Embryonic facial prominence (tissue), 1 donor: ENCODE results near the gene IQGAP3.
"Not testable (repeated sequence)": the region's sequence is repeated elsewhere in the genome, so short reads cannot be mapped to it uniquely, and the experiment has no call there.

Source experiments
- DNase-seq: peaks from one replicate; pipeline ENCODE4 v3.0.0-alpha.2; 2016; ENCODE audit errors: extremely low spot score

IQGAP3 gene, protein sequence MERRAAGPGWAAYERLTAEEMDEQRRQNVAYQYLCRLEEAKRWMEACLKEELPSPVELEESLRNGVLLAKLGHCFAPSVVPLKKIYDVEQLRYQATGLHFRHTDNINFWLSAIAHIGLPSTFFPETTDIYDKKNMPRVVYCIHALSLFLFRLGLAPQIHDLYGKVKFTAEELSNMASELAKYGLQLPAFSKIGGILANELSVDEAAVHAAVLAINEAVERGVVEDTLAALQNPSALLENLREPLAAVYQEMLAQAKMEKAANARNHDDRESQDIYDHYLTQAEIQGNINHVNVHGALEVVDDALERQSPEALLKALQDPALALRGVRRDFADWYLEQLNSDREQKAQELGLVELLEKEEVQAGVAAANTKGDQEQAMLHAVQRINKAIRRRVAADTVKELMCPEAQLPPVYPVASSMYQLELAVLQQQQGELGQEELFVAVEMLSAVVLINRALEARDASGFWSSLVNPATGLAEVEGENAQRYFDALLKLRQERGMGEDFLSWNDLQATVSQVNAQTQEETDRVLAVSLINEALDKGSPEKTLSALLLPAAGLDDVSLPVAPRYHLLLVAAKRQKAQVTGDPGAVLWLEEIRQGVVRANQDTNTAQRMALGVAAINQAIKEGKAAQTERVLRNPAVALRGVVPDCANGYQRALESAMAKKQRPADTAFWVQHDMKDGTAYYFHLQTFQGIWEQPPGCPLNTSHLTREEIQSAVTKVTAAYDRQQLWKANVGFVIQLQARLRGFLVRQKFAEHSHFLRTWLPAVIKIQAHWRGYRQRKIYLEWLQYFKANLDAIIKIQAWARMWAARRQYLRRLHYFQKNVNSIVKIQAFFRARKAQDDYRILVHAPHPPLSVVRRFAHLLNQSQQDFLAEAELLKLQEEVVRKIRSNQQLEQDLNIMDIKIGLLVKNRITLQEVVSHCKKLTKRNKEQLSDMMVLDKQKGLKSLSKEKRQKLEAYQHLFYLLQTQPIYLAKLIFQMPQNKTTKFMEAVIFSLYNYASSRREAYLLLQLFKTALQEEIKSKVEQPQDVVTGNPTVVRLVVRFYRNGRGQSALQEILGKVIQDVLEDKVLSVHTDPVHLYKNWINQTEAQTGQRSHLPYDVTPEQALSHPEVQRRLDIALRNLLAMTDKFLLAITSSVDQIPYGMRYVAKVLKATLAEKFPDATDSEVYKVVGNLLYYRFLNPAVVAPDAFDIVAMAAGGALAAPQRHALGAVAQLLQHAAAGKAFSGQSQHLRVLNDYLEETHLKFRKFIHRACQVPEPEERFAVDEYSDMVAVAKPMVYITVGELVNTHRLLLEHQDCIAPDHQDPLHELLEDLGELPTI (N-terminal part only)

DNA sequence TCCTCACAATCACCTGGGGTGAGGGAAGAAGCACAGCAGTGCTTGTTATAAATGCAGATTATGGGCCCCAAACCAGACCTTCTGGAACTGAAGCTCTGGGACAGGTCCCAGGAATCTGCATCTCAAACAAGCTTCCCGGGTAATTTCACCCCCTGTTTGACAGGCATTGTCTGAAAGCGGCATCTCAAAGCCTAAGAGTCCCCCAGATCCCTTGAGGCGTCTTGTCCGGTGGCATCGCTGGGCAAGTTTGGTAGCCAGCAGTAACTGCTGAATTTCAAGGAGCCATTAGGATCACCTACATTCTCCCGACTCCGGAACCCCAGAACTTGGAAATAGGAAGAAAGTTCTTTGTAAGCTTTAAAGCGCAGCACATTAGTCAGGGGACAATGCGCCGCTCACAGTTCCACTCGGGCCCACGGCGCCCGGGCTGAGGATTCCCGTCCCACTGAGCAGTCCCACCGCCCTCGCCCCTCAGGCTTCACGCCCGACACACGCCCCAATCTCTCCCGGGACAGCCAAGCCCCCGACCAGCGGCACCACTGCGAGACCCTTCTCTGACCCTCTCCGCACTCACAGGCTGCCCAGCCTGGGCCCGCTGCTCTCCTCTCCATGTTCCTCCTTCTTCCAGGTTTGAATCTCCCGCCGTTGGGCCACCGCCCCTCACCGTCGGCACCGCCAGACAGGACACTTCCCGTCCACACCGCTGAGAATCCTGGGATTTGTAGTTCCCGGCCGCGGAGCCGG is at the start of gene IQGAP3:
TSS of gene IQGAP3 (minus strand) at position 647 of the 744 bp plus-strand sequence. CDS start at position 611, 36 bp downstream.
- peak; percentile 78 for DNase-seq

DNA sequence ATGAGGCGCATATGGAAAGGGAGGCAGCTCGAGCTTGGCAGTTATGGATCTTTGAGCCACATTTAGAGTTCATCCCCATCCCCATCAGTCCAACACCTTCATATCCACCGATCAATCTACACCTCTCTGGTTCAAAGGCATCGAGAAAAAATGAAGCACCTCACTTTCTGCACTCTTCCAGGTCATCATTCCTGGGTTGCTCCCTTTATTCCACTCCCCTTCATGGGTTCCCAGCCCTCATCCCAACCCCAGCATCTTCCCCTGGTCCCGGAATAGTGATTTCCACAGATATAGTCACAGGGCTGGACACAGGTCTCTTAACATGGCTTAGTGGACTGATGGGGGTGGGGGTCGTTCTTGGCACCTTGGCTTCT is 47.2 kb upstream of the IQGAP3 start:
- DNase-seq: no peak

DNA sequence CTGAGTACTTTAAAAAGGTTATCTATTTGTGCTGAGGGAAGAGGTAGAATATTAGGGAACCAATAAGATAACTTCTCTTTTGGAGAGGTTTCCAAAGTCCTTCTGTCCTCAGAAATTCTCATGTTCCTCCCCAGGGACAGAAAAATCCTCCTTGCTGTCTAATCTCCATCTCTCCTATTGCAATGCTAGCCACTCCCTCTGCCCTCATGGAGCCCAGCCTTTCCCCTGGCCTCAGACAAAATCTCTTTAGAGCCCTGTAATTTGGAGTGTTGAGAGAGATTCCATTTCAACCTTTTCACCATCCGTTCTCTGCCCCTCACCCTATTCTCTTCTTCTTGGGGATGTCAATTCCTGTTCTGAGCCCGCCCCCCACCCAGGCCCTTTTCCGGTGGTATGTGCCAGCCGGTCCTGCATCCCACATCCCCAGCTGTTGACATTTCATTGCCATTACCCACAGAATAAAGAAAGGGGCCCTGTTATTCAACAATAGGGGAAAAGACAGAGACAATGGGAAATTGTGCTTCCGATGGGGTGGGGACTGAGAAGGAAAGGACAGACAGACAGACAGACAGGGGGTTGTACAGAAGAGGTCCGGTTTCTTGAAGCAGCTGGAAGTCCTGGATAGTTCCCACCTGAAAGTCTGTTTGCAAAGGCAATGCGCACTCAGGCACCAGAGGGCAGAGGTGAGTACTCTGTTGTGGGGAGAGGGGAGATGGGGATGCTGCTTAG is 46.7 kb upstream of the IQGAP3 start, which contains the start of gene HAPLN2:
TSS of gene HAPLN2 (plus strand) at position 563 of the 729 bp plus-strand sequence. CDS start 4,076 bp downstream, outside the sequence.
- DNase-seq: no peak

DNA sequence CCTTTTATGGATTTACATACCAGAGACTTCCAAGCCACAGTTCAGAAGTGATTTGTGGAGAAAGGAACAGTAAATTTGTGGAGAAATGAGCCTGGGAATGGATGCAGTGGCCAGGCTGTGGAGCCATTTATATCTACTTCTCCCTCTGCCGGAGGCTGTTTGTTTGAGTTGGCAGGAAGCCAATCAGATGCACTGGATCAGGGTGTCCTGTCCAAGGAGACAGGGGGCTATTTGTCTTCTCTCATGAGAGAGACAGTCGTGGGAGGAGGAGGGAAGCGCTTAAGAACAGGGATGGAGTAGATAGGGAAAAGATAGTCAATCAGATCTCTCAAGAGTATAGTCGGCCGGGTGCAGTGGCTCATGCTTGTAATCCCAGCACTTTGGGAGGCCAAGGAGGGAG is 44.1 kb upstream of the IQGAP3 start:
- DNase-seq: no peak

DNA sequence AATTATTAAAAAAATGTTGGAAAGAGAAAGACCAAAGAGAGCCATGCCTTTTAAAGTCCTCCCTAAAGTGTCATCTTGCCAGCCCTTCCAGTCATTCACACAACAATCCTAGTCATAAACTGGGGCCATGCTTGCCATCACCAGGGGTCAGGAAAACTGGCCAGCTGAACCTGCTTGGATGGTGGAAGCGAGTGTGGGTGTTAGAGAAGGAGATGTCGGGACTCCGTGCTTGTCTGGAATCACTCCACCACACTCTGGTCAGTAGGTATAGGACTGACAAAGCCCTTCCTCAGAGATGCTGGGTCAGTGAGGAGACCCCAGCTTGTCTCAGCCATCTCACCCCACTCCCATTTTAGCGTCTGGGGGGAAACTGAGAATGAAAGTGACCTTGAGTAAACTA is 43.6 kb upstream of the IQGAP3 start:
- DNase-seq: no peak

DNA sequence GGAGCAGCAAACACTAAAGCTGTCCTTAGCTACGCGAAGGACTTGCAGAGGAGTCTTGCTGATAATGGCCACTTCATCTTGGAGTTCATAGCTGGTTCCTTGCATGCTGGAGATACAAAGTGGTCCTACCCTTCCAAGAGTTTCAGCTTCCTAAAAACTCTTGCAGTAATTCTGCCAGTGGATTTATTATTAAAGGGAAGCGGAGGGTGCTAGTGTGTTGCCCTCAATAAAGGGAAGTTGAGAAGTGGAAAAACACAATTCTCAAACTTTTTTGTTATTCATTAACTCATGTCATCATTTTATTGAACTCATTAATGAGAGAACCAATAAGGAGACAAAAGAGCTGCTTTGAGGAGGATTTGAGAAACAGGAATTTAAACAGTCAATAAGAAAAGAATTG is 40.3 kb upstream of the IQGAP3 start:
- DNase-seq: no peak

DNA sequence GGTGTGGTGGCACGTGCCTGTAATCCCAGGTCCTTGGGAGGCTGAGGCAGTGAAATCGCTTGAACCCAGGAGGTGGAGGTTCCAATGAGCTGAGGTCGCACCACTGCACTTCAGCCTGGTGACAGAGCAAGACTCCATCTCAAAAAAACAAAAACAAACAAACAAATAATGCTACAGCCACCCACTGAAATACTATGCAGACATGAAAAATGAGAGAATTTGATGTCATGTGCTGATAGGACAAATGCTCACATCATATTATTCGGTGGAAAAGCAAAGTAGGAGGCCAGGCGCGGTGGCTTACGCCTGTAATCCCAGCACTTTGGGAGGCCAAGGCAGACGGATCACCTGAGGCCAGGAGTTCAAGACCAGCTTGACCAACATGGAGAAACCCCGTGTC is 37.7 kb upstream of the IQGAP3 start:
- DNase-seq: not testable (repeated sequence)

DNA sequence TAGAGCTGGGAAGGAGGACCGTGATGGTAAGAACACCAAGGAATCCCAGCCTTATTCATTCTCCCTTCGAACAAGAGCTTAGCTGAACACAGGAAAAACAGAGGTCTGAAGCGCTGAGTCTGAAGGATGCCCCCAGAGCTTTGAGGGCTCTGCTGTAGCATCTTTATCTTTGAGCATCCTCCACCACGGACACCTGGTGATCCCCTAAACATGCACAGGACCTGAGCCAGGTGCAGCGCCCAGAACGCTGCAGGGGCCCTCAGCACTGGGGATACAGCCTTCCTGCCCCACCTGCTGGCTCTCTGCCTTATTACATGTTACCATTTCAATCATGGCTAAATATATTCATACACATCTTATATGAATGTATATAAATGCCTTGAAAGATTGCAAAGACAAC is 36.6 kb upstream of the IQGAP3 start:
- DNase-seq: no peak

DNA sequence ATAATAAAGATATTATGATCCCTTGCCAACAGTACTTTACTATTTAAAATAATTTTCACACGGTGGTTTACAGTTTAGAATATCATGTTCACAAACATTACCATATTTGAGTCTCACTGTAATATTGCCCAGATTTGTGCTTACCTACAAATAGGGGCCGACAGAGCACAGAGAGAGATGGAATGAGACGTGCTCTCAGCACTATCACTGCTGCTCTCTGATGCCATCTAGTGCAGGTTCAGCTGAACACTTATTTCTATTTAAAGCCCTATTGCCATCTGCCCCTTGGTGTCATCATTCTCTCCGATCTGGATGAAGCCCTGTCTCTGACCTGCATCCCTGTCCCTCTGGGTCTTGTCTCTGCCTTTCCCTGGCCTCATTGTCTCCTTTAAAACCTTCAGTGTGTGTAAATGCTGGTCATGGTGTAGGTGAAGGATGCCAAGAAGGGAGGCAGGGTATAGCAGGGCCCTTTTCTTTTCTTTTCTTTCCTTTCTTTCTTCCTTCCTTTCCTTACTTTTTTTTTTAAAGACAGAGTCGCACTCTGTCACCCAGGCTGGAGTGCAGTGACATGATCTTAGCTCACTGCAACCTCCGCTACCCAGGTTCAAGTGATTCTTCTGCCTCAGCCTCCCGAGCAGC is 35.8 kb upstream of the IQGAP3 start:
- DNase-seq: no peak

DNA sequence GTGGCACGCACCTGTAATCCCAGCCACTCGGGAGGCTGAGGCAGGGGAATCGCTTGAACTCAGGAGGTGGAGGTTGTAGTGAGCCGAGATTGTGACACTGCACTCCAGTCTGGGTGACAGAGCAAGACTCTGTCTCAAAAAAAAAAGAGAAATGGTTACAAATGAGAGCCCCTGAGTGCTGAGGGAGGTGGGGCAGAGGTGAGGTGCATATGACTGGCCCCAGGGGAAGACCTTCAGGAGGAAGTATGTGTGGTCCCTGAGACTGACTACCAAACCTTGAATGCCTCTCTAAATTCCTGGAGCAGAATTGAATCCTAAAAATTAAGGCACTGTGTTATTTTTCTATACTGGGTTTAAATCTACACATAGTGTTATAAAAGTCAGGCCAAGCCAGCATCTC is 35.0 kb upstream of the IQGAP3 start:
- DNase-seq: not testable (repeated sequence)

DNA sequence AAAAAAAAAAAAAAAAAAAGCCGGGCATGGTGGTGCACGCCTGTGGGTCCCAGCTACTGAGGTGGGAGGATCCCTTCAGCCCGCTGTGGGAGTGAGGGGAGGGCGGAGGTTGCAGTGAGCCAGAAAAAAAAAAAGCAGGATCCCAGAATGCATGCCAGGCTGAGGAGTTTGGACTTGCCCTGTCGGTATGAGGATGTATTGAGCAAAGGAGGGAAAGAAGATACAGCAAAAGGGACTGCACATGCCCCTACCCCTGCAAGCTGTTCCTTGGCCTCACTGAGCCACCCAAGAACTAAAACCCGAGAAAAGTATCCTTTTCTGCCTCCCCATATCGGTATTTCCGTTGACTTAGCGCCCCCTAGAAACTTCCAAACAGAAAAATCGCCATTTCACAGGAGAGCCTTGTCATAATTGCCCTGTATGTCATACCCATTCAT is 30.2 kb upstream of the IQGAP3 start:
- DNase-seq: no peak

DNA sequence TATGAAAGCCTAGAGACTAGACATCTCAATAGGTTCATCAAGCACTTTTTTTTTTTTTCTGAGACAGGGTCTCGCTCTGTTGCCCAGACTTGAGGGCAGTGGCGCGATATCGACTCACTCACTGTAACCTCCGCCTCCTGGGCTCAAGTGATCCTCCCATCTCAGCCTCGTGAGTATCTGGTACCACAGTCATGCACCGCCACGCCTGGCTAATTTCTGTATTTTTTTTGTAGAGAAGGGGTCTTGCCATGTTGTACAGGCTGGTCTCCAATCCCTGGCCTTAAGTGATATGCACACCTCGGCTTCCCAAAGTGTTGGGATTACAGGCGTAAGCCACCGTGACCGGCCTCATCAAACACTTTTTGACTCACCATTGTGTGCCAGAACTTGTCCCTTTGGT is 29.5 kb upstream of the IQGAP3 start:
- no peak for DNase-seq

DNA sequence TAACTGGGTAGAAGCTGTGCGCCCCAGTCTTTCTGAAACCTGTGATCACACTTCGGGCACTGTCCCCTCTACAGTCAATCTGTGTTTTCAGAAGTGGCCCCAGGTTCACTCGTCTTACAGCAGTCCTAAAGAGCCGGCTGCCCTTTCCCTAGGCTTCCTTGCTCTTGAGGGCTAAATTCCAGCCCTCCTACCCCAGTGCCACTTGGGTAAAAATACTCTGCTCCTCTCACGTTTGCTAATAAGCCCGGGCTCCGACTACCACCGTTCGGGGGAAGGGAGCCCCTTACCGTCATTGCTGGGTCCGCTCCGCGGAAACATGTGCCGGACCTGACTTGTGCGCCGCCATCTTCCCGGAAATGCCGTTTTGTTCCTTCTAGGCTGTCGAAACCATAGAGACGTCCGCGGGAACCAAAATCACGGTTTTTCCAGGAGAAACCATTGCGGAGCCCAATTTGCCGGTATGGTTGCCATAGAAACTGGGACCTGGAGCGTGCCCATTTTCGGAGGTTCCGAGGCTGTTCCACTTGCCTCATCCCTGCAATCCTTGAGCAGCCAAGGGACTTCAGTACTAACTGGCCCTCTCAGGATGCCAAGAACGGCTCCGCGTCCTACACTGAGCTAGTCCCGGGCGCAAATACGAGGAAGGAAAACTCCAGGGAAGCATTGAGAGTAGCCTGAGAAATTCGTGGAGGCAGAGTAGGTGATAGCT is 28.9 kb upstream of the IQGAP3 start, which contains the start of gene GPATCH4:
TSS of gene GPATCH4 (minus strand) at position 358 of the 709 bp plus-strand sequence.
- DNase-seq: peak; percentile 81

DNA sequence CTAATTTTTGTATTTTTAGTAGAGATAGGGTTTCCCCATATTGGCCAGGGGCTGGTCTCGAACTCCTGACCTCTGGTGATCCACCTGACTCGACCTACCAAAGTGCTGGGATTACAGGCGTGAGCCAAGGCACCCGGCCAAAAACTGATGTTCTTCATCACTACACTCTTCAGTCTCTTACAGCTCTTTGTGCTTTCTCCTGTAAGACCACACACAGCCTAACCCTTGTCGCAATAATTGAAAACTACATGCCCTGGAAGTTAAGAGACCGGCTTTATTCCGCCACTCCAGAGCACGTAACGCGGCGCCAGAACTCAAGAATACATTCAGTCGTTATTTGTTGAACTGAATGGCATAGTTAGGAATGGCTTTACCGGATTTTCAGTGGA is 28.4 kb upstream of the IQGAP3 start:
- DNase-seq: no peak

DNA sequence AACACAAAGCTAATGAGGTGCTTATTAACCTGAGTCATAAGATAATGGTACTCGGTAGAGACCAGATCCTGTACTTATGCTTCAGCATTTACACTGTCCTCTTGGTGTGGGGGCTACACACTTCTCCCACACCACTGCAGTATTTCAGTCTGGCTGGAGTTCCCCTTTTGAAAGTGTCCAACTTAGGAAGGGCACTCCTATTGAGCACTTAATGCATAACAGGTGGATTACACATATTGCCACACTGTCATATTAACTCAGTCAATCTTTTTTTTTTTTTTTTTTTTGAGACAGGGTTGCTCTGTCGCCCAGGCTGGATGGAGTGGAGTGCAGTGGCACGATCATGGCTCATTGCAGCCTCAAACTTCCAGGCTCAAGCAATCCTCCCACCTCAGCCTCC is 27.4 kb upstream of the IQGAP3 start:
- no peak for DNase-seq

DNA sequence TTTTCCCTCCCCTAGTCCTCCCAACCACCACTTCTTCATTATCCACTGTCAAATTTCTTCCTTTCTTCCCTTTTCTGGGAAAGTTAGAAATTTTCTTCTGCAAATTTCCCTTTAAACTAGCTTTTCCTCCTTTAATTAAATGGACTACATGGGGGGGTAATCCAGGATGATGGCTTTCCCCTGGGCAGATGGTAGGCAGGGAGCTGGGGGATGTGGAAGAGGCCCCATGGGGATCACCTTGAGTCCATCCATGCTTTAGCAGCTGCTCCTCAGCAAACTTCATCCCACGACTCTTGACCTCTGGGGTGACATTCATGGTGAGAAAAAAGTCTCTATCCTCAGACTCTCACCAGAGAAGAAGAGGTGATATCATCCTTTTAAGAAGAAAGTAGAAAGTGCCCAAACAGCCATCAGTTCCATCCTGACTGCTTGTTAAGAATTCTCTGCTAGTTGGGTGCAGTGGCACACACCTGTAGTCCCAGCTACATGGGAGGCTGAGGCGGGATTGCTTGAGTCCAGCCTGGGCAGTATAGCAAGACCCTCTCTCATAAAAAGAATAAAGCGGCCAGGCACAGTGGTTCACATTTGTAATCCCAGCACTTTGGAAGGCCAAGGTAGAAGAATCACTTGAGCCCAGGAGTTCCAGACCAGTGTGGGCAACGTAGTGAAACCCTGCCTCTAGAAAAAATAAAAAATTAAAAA is 26.5 kb upstream of the IQGAP3 start:
- DNase-seq: no peak

DNA sequence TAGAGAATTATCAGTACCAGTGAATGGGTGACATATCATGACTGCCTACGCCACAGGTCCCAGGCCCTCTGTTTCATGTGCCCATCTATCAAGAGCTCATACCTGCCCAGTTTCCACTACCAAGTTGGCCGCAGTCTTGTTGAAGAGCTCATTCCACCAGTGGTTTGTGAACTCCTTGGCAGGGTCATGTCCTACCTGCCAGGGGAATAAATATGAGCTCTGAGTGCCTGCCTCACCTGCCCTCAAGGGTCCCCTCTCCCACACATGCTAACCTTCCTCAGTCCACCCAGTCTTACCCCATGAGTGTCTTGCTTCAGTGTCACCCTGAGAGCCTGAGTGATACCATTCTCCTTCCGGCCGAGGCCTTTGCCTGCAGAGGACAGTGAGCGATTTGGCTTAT is 25.8 kb upstream of the IQGAP3 start:
- no peak for DNase-seq

DNA sequence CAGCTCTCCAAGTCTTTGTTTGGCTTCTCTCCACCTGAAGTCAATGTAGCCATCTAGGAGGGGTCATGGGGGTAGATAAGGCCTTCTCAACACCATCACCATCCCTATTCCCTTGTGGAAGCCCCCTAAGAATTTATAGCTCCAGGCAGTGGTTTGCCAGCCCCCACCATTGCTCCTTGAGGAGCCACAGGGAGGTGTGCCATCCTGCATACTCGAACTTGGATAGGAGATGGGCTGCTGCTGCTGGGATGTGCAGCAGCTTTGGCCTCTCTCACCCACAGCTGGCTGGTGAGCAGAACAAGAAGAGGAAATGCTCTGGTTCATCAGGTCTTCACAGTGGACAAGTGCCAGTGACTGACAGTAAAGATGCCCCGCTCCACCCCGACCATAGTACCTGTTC is 24.1 kb upstream of the IQGAP3 start:
- DNase-seq: no peak

DNA sequence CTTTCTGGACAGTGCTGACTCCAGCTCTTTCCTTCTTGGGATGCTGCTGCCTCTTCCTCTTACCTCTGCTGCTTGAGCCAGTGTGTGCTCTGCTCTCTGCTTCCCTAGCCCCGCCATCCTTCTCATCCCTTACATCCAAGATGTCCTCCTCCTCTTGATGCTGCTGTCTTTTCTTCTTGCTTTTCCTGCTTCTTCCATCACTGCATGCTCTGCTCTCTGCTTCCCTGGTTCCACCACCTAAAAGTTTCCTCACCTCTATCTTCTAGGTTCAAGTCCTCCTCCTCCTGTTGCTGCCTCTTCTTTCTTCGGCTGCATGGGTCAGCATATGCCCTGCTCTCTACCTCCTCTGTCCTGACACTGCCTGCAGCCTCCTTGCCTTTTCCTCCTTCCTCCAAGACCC is 22.7 kb upstream of the IQGAP3 start:
- no peak for DNase-seq
